Heart left ventricle (tissue), 16 donors: Measurements from ENCODE around the gene S100A13. TPM values are rescaled to one million over a fixed set of nuclear protein-coding genes. Genes with fewer than 3 reads are reported as not detected.
"Not testable (repeated sequence)": the region's sequence is repeated elsewhere in the genome, so short reads cannot be mapped to it uniquely, and the experiment has no call there.

ENCODE experiments used
- ATAC-seq, 4 donors: fragments of 200-7000 bp; cut with Tn5 transposase; one replicate each; pipeline ENCODE4 v1.9.1; 2020 to 2022; ENCODE audit warnings: moderate library complexity in 4 of 4, mild to moderate bottlenecking in 3 of 4, moderate number of reproducible peaks in 1 of 4
- DNase-seq, 5 donors: peaks; one replicate each; pipeline ENCODE4 v3.0.0-alpha.2; 2020
- H3K27ac ChIP-seq, 12 donors: fragments of 200-600 bp; sonication (generic) in 4 of 12; one replicate each; pipeline versions ENCODE4 v1.5.0 to v1.8.0; 2016 to 2022; ENCODE audit warnings: mild to moderate bottlenecking in 2 of 12
- H3K27me3 ChIP-seq, 9 donors: fragments of 200-600 bp; sonication (generic) in 2 of 9; one replicate each; pipeline versions ENCODE4 v1.5.1 to v1.8.0; 2016 to 2022; ENCODE audit warnings: mild to moderate bottlenecking in 3 of 9
- H3K36me3 ChIP-seq, 9 donors: fragments of 200-600 bp; sonication (generic) in 2 of 9; one replicate each; pipeline versions ENCODE4 v1.5.0 to v1.8.0; 2018 to 2022; ENCODE audit warnings: mild to moderate bottlenecking in 2 of 9
- H3K4me1 ChIP-seq, 12 donors: fragments of 200-600 bp; sonication (generic) in 4 of 12; one replicate each; pipeline versions ENCODE4 v1.5.0 to v1.8.0; 2016 to 2022; ENCODE audit warnings: mild to moderate bottlenecking in 3 of 12
- H3K4me3 ChIP-seq, 12 donors: fragments of 200-600 bp; sonication (generic) in 4 of 12; one replicate each; pipeline versions ENCODE4 v1.5.0 to v1.8.0; 2017 to 2022; ENCODE audit warnings: mild to moderate bottlenecking in 9 of 12, moderate library complexity in 4 of 12
- H3K9me3 ChIP-seq, 12 donors: fragments of 200-600 bp; sonication (generic) in 4 of 12; one replicate each; pipeline versions ENCODE4 v1.5.0 to v1.8.0; 2016 to 2022; ENCODE audit warnings: mild to moderate bottlenecking in 1 of 12
- POLR2A ChIP-seq, 2 donors: fragments of 450-650 bp; IDR thresholded peaks; one replicate each; pipeline ENCODE4 v1.6.1; 2017; ENCODE audit warnings: antibody characterized with exemption in 2 of 2, mild to moderate bottlenecking in 2 of 2, moderate library complexity in 2 of 2
- WGBS, 4 donors: extraction: QIAGEN DNeasy Blood & Tissue Kit in 2 of 4; methylation state at CpG; one replicate each; pipeline versions ENCODE4 v1.1.5 to v1.1.7; 2013 to 2018; 5-methylcytosine and 5-hydroxymethylcytosine counted together
- intact Hi-C, 10 donors: fragments of 100-400 bp; cut with DNase I; formaldehyde crosslinking; loops; one replicate each; pipeline versions ENCODE4 v1.11.1 to v1.14.2; 2022
- polyA plus RNA-seq, 2 donors: library from polyadenylated mRNA; stranded (reverse); fragments of 200-250 nt; gene quantifications; one replicate each; pipeline ENCODE4 v1.2.3, GENCODE V29; 2013
- total RNA-seq, 9 donors: library from RNA; depleted of rRNA in 2 of 9; stranded (reverse); fragments of >200 nt in 2 of 9; fragmentation: NEBNext Ultra II Directional in 3 of 9; extraction: Animal tissue kit (Norgen Biotek cat#: 25700) in 3 of 9; gene quantifications; one replicate each; pipeline versions ENCODE4 v1.1.0 to v1.2.4, GENCODE V29; 2016 to 2023
- TF ChIP-seq, protein P1 (sequence below), 12 donors: fragments of 200-600 bp; sonication (generic) in 4 of 12; IDR thresholded peaks; one replicate each; pipeline versions ENCODE4 v1.5.0 to v1.8.0; 2018 to 2022; ENCODE audit warnings: antibody characterized with exemption in 12 of 12, mild to moderate bottlenecking in 5 of 12
- donor health status: ischemic (EF 13 %, LVEDD 7.1; RV severe dilation, severe dysfunction).
- donor health status: healthy with polysubstance abuse.
- donor health status: DM: no; HTN: yes; CAD: no.
- donor health status: DM: no; HTN: no; CAD: no.
- donor health status: ischemic (EF 25% LVEDD 6.9; RV normal size, moderate dysfunction).
- donor health status: ischemic (EF 25% LVEDD 5.7; RV mildly dilated, moderate dysfunction).
- donor health status: healthy.
- donor health status: DM: yes; HTN: yes; CAD: no.
- donor health status: ischemic (EF 35%, LVEDD 5.7; RV mildly dilated, moderate dysfunction).
- donor health status: nonischemic (EF 11% LVEDD 7.7; RV severe dilation, severe dysfunction).
- donor health status: DM: yes; HTN: yes; CAD: no.
- donor health status: PGD.
- donor health status: ischemic (EF 29% LVEDD 5.4; RV normal size, mild dysfunction).
- donor health status: nonischemic (EF 23%, LVEDD 6.1; RV moderate dilation, normal function).

Gene S100A13
- total and polyA plus RNA-seq, 11 donors = 98.1 to 272 (median 138) TPM

GRCh38 chr1:153643100-153643499 lies 15.8 kb upstream of the S100A13 start:
- TF ChIP-seq, protein P1, sequence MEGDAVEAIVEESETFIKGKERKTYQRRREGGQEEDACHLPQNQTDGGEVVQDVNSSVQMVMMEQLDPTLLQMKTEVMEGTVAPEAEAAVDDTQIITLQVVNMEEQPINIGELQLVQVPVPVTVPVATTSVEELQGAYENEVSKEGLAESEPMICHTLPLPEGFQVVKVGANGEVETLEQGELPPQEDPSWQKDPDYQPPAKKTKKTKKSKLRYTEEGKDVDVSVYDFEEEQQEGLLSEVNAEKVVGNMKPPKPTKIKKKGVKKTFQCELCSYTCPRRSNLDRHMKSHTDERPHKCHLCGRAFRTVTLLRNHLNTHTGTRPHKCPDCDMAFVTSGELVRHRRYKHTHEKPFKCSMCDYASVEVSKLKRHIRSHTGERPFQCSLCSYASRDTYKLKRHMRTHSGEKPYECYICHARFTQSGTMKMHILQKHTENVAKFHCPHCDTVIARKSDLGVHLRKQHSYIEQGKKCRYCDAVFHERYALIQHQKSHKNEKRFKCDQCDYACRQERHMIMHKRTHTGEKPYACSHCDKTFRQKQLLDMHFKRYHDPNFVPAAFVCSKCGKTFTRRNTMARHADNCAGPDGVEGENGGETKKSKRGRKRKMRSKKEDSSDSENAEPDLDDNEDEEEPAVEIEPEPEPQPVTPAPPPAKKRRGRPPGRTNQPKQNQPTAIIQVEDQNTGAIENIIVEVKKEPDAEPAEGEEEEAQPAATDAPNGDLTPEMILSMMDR (IDR thresholded peaks at IDR 0.05) = no peak
- peaks cover 0 to 95% (median 87%) of the 10 kb centered on the region in 9 donors for H3K36me3 ChIP-seq
- intact Hi-C loops = no loop called here
- no peaks in the 10 kb centered on the region for H3K27me3 ChIP-seq
- 90 to 93% (median 91%) methylated on average over 11 of the region's 11 CpGs for WGBS, 4 donors
- peaks cover 4 to 68% (median 52%) of the 10 kb centered on the region in 12 donors for H3K4me1 ChIP-seq
- peak overlapping the region in 3 of 12 donors; percentile 6 to 11 (median 9) for H3K27ac ChIP-seq
- ATAC-seq (no peak), DNase-seq (no peak)
- no peak overlapping the region for H3K4me3 ChIP-seq
- H3K9me3 ChIP-seq = no peaks in the 10 kb centered on the region

DNA sequence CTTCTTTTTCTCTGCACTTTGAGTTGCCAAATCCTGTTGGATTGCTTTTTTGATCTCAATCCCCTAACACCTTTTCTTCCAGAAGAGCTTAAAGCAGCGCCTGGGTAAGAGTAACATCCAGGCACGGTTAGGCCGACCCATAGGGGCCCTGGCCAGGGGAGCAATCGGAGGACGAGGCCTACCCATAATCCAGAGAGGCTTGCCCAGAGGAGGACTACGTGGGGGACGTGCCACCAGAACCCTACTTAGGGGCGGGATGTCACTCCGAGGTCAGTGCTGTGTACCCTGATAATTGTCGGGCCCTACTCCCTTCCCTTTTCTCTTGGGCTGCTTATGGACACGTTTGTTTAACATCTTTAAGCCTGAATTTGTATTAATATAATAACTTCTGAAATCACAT lies 14.9 kb upstream of the S100A13 start:
- WGBS, 4 donors = 66 to 82% (median 79%) methylated on average over 11 of the region's 11 CpGs
- ATAC-seq (peak in 1 of 4 donors; percentile 16), DNase-seq (no peak)
- Histone ChIP-seq H3K4me3 (no peak overlapping the region), H3K9me3 (no peaks in the 10 kb centered on the region), H3K27ac (peak overlapping the region in 4 of 12 donors; percentile 4 to 30 (median 21)), H3K4me1 (peaks cover 4 to 74% (median 57%) of the 10 kb centered on the region in 12 donors), H3K36me3 (peaks cover 0 to 100% (median 96%) of the 10 kb centered on the region in 9 donors), H3K27me3 (no peaks in the 10 kb centered on the region)
- intact Hi-C loops = no loop called here
- TF ChIP-seq, protein P1 (IDR thresholded peaks at IDR 0.05) = no peak
- TF ChIP-seq POLR2A (IDR thresholded peaks at IDR 0.05) = no peak

DNA sequence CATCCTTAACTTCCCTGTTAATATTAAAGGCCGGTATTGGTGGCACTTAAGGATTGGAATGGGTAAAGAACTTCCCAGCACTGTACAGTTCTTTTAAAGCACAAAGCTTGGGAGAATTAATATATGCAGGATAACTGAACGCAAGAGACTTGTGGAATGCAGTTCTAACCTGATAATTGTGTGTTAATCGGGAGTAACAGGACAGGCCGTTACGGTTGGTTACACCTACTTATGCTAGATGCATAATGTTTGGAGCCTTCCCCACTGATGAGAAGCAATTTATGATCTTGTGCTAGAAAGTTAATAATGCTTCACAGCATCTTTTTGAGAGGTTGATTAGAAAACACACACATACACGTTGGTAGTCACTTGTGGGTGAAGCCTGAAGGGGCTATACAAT lies 13.6 kb upstream of the S100A13 start:
- Histone ChIP-seq H3K27me3 (no peaks in the 10 kb centered on the region), H3K4me1 (peaks cover 4 to 87% (median 65%) of the 10 kb centered on the region in 12 donors), H3K36me3 (peaks cover 0 to 100% (median 99%) of the 10 kb centered on the region in 9 donors), H3K9me3 (no peaks in the 10 kb centered on the region), H3K27ac (peak overlapping the region in 4 of 12 donors; percentile 18 to 99 (median 39)), H3K4me3 (no peak overlapping the region)
- no peak for ATAC-seq
- intact Hi-C loops = no loop called here
- no peak for TF ChIP-seq POLR2A (IDR thresholded peaks at IDR 0.05)
- TF ChIP-seq, protein P1 (IDR thresholded peaks at IDR 0.05) = no peak
- WGBS, 4 donors = 45 to 55% (median 53%) methylated on average over 6 of the region's 6 CpGs
- DNase-seq = no peak

DNA sequence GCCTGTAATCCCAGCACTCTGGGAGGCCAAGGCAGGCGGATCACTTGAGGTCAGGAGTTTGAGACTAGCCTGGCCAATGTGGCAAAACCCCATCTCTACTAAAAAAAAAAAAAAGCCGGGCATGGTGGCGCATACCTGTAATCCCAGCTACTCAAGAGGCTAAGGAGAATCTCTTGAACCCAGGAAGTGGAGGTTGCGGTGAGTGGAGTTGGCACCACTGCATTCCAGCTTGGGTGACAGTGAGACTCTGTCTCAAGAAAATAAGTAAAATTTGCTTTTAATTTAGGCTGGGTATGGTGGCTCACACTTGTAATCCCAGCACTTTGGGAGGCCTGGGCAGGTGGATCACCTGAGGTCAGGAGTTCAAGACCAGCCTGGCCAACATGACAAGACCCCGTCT lies 12.9 kb upstream of the S100A13 start:
- intact Hi-C loops, DNase-seq: not testable (repeated sequence)
- 90 to 95% (median 92%) methylated on average over 5 of the region's 5 CpGs for WGBS, 4 donors

DNA sequence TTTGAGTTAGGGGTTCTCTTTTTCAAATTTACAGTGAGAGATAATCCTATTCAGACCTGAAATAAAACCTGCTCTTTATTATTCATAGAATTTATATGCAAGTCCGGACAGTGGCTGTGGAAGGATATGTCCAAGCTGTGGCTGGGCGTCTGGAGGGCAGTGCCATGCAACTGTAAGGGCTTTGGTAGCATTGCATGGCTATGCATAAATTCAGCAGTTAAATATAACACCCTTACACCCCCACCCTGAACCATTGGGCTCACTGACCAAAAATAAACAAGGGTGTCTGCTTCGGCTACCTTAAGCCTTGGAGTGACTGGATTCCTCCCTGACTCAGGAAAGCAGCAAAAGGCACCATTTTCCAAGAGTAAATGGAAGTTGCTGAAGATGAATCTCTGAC lies 12.0 kb upstream of the S100A13 start:
- intact Hi-C loops = no loop called here
- peaks cover 4 to 92% (median 66%) of the 10 kb centered on the region in 12 donors for H3K4me1 ChIP-seq
- no peak for TF ChIP-seq POLR2A (IDR thresholded peaks at IDR 0.05)
- TF ChIP-seq, protein P1 (IDR thresholded peaks at IDR 0.05) = no peak
- H3K9me3 ChIP-seq = no peaks in the 10 kb centered on the region
- H3K36me3 ChIP-seq = peaks cover 0 to 88% (median 84%) of the 10 kb centered on the region in 9 donors
- H3K27me3 ChIP-seq = no peaks in the 10 kb centered on the region
- no peak overlapping the region for H3K4me3 ChIP-seq
- ATAC-seq (peak; percentile 62 to 75 (median 72)), DNase-seq (no peak)
- 55 to 64% (median 58%) methylated on average over 3 of the region's 3 CpGs for WGBS, 4 donors
- H3K27ac ChIP-seq = peak overlapping the region in 10 of 12 donors; percentile 19 to 100 (median 99)

More for the DNA sequence above, 12.9 kb upstream of the S100A13 start:
- not testable (repeated sequence) for H3K9me3 ChIP-seq, H3K27me3 ChIP-seq, H3K4me3 ChIP-seq, ATAC-seq
- Histone ChIP-seq H3K27ac (peak overlapping the region in 9 of 12 donors; percentile 14 to 100 (median 99)), H3K4me1 (peaks cover 4 to 94% (median 67%) of the 10 kb centered on the region in 12 donors), H3K36me3 (peaks cover 0 to 96% (median 93%) of the 10 kb centered on the region in 9 donors)
